ENCODE data around the gene GSTP1.

The GSTP1 gene

DNA sequence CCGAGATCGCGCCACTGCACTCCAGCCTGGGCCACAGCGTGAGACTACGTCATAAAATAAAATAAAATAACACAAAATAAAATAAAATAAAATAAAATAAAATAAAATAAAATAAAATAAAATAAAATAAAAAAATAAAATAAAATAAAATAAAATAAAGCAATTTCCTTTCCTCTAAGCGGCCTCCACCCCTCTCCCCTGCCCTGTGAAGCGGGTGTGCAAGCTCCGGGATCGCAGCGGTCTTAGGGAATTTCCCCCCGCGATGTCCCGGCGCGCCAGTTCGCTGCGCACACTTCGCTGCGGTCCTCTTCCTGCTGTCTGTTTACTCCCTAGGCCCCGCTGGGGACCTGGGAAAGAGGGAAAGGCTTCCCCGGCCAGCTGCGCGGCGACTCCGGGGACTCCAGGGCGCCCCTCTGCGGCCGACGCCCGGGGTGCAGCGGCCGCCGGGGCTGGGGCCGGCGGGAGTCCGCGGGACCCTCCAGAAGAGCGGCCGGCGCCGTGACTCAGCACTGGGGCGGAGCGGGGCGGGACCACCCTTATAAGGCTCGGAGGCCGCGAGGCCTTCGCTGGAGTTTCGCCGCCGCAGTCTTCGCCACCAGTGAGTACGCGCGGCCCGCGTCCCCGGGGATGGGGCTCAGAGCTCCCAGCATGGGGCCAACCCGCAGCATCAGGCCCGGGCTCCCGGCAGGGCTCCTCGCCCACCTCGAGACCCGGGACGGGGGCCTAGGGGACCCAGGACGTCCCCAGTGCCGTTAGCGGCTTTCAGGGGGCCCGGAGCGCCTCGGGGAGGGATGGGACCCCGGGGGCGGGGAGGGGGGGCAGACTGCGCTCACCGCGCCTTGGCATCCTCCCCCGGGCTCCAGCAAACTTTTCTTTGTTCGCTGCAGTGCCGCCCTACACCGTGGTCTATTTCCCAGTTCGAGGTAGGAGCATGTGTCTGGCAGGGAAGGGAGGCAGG, at the start of gene GSTP1:
Gene GSTP1 (plus strand): TSS at position 566 of the 958 bp plus-strand sequence. CDS start 32 bp downstream, at position 598.
- peak within 1 kb of the TSS; percentile 99 for H3K27ac ChIP-seq
- ChIA-PET POLR2A (ENCODE audit: low non-redundant PET) (interaction anchor here (0.6 to 1.3 kb wide), 3 partner anchors 12 to 46 kb away, joined by 3 to 7 read pairs (median 5); partner anchors contain the start of genes NDUFV1 and NUDT8), CTCF (interaction anchor here (0.5 to 1.7 kb wide), 7 partner anchors 10 to 519 kb away, joined by 3 to 12 read pairs (median 3); no protein-coding TSS in a partner anchor)
- peak; percentile 77 for DNase-seq (ENCODE audit: low spot score)
- TF ChIP-seq, protein P1, sequence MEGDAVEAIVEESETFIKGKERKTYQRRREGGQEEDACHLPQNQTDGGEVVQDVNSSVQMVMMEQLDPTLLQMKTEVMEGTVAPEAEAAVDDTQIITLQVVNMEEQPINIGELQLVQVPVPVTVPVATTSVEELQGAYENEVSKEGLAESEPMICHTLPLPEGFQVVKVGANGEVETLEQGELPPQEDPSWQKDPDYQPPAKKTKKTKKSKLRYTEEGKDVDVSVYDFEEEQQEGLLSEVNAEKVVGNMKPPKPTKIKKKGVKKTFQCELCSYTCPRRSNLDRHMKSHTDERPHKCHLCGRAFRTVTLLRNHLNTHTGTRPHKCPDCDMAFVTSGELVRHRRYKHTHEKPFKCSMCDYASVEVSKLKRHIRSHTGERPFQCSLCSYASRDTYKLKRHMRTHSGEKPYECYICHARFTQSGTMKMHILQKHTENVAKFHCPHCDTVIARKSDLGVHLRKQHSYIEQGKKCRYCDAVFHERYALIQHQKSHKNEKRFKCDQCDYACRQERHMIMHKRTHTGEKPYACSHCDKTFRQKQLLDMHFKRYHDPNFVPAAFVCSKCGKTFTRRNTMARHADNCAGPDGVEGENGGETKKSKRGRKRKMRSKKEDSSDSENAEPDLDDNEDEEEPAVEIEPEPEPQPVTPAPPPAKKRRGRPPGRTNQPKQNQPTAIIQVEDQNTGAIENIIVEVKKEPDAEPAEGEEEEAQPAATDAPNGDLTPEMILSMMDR (conservative IDR thresholded peaks at IDR 0.05; ENCODE audit: low read depth), result peak; percentile 87

DNA sequence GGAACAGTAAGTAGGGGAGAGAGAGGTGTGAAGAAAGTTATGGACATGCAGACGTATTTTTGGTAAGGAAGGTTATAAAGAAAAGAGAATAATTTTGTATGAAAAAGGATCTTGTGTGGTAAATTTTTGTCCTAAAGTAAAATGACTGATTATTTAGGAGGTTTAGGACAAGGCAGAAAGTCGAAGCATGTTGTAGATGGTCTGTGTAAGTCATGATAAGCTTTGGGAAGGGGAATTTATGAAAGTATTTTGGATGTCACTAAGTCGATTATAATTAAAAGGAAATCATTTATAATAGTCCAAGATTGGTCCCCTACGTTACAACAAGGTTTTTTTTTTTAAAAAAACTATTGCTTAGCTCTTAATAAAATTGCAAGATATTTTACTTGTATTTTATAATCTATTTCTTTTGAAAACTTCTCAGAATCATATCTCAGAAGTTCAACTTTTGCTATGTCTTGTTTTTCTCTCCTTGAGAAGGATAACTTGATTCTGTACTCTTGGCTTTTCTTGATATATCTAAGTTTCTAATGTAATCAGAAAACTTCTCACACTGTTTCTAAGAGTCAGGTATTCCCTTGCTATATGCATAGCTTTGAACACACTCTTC, 49.4 kb upstream of the GSTP1 start:
- ChIA-PET POLR2A (ENCODE audit: low non-redundant PET) (interaction anchor here (0.7 kb wide), 1 partner anchor 904 kb away, joined by 3 read pairs; no protein-coding TSS in a partner anchor), CTCF (interaction anchor here (0.7 to 1.2 kb wide), 2 partner anchors 12 to 548 kb away, joined by 3 read pairs; no protein-coding TSS in a partner anchor)
- TF ChIP-seq, protein P1 (conservative IDR thresholded peaks at IDR 0.05; ENCODE audit: low read depth), result no peak
- DNase-seq (ENCODE audit: low spot score), result no peak
- H3K27ac ChIP-seq, result no peak overlapping the region

DNA sequence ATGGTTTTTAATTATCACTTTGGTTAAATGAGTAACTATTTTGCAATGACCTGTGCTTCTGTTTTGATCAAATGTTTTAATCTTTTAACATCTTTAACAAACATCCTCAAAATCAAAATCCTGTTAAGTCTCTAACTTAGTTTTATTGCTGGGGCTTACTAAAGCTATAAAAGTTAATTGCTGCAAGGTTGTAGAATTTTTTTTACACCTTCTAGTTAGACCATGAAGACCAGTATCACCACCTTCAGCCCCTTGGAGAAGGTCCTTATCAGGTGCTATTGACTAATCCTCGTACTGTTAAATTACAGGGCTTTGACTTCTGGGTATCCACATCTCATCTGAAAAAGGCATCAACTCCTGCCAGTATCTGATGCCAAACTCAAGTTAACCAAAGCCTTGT, 48.1 kb upstream of the GSTP1 start:
- H3K27ac ChIP-seq, result no peak overlapping the region
- ChIA-PET POLR2A (ENCODE audit: low non-redundant PET) (no interaction called here), CTCF (interaction anchor here (0.7 kb wide), 1 partner anchor 1676 kb away, joined by 3 read pairs; no protein-coding TSS in a partner anchor)
- TF ChIP-seq, protein P1 (conservative IDR thresholded peaks at IDR 0.05; ENCODE audit: low read depth), result no peak
- no peak for DNase-seq (ENCODE audit: low spot score)

DNA sequence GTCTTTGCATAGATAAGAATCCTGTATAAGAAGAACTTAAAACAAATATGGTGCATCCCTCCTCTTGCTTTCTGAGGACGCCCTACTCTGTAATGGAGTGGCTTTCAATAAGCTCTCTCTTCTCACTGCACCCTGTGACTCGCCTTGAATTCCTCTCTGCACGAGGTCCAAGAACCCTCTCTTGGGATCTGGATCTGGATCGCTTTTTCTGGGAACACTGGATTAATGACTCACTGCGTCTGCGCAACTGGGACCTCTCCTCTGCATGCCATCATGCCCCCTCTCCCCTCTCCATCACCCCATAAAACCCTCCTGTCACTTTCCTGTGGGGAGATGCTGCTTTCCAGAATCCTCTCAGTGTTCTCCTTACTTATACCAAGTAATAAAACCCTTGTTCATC, 45.3 kb upstream of the GSTP1 start:
- TF ChIP-seq, protein P1 (conservative IDR thresholded peaks at IDR 0.05; ENCODE audit: low read depth), result no peak
- no peak overlapping the region for H3K27ac ChIP-seq
- DNase-seq (ENCODE audit: low spot score), result no peak
- ChIA-PET POLR2A (ENCODE audit: low non-redundant PET) (no interaction called here), CTCF (no interaction called here)

DNA sequence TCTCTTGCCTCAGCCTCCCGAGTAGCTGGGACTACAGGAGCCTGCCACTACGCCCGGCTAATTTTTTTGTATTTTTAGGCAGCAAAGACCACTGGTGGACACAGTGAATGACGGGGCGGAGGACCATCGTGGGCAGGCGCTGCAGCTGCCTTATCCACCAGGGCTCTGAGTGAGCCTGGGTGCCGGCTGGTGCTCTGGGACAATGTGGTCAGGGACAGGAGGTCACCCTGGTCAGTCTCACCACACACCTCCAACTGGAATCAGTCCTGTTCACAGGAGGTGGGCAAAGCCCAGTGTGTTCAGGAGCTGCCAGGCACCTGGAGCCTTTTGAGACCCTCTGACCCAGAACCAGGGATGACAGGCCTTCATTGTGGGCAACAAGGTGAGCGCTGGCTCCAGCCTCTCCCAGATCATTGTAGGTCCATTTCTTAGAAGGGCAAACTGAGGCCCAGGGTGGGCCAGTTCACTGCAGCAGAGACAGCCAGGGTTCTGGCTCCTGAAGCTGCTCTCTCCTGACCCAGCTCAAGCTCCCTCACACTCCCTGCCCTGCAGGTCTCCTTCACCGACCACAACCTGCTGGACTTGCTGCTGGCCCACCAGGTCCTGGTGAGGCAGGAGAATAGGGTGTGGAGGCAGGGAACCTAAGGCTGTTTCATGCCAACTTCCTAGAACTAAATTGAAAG, 44.6 kb upstream of the GSTP1 start:
- ChIA-PET CTCF (interaction anchor here (0.5 kb wide), 1 partner anchor 165 kb away, joined by 3 read pairs; the partner anchor contains the start of gene CLCF1), POLR2A (ENCODE audit: low non-redundant PET) (no interaction called here)

More for the DNA sequence above, 44.6 kb upstream of the GSTP1 start:
- TF ChIP-seq, protein P1 (conservative IDR thresholded peaks at IDR 0.05; ENCODE audit: low read depth), result no peak
- H3K27ac ChIP-seq, result no peak overlapping the region
- DNase-seq (ENCODE audit: low spot score), result no peak
